HepG2 (cell line): Measurements from ENCODE around the gene TAS2R7. TPM values are rescaled to one million over a fixed set of nuclear protein-coding genes. Genes with fewer than 3 reads are reported as not detected.

ENCODE experiments used
- ATAC-seq: fragments of 200-7000 bp; cut with Tn5 transposase; 3 replicates; pipeline ENCODE4 v1.9.1; 2020; ENCODE audit warnings: mild to moderate bottlenecking, moderate library complexity
- BruUV-seq: library from RNA; stranded (reverse); fragments of 400-500 nt; replicated peaks from 2 replicates; lab custom pipeline; 2021; lab: Mats Ljungman, UMichigan
- CTCF ChIA-PET: fragments of 300-600 bp; formaldehyde crosslinking; extraction: SDS; loops from one replicate; lab custom pipeline; 2021; ENCODE audit warnings: low total read pairs, inconsistent platforms, low intra/inter-chr PET ratio; lab: Yijun Ruan, JAX
- POLR2A ChIA-PET: fragments of 350-600 bp; sonication (Branson Sonifier 250); formaldehyde crosslinking; loops from one replicate; lab custom pipeline; 2020; ENCODE audit warnings: antibody characterized with exemption, inconsistent platforms; lab: Yijun Ruan, JAX
- DNase-seq: peaks from one replicate; pipeline ENCODE4 v3.0.0-alpha.2; 2015; ENCODE audit warnings: low spot score
- FAIRE-seq: peaks from 3 replicates; lab custom pipeline; 2011; peaks lifted over from hg19 to GRCh38; lab: Jason Lieb, UNC
- H2AFZ ChIP-seq: one replicate; pipeline ENCODE4 v1.6.1; 2011; ENCODE audit warnings: low read length, inconsistent platforms
- H3K27ac ChIP-seq: fragments of 300-600 bp; 3 replicates; pipeline ENCODE4 v1.8.0; 2011; ENCODE audit warnings: mixed run types, mild to moderate bottlenecking, mixed read lengths, low read length, inconsistent platforms; ENCODE audit not compliant: insufficient read depth; ENCODE audit errors: extremely low read length
- H3K27me3 ChIP-seq, 2 experiments: fragments of 200-600 bp in 1 of 2; 2 replicates in 1 of 2; 3 replicates in 1 of 2; pipeline versions ENCODE4 v1.6.0 to v1.8.0; 2011; ENCODE audit warnings: low read length in 2 of 2, mild to moderate bottlenecking in 2 of 2, moderate library complexity in 2 of 2, inconsistent platforms in 1 of 2; ENCODE audit not compliant: insufficient read depth in 2 of 2, control insufficient read depth in 1 of 2
- H3K36me3 ChIP-seq, 2 experiments: fragments of 200-600 bp in 1 of 2; replicated peaks in 1 of 2; 2 replicates in 1 of 2; 3 replicates in 1 of 2; pipeline versions ENCODE4 v1.5.1 to v1.8.0; 2011; ENCODE audit warnings: low read length in 2 of 2, inconsistent platforms in 1 of 2; ENCODE audit not compliant: insufficient read depth in 2 of 2, control insufficient read depth in 1 of 2
- H3K4me1 ChIP-seq: 2 replicates; pipeline ENCODE4 v1.5.1; 2012; ENCODE audit warnings: low read length, inconsistent platforms; ENCODE audit not compliant: insufficient read depth
- H3K4me2 ChIP-seq: 2 replicates; pipeline ENCODE4 v1.6.0; 2011; ENCODE audit warnings: low read depth, low read length, inconsistent platforms
- H3K4me3 ChIP-seq, 3 experiments: fragments of 200-600 bp in 1 of 3; sonication (generic), shearing (Covaris generic) in 1 of 3; replicated peaks in 1 of 3; 2 replicates each; pipeline ENCODE4 v1.5.1; 2011 to 2016; ENCODE audit warnings: low read length in 3 of 3, inconsistent platforms in 2 of 3, low read depth in 2 of 3, mild to moderate bottlenecking in 2 of 3, control low read depth in 1 of 3, mixed read lengths in 1 of 3; ENCODE audit not compliant: insufficient read depth in 1 of 3
- H3K79me2 ChIP-seq: one replicate; pipeline ENCODE4 v1.6.1; 2011; ENCODE audit warnings: low read length, inconsistent platforms; ENCODE audit not compliant: insufficient read depth
- H3K9ac ChIP-seq: 2 replicates; pipeline ENCODE4 v1.6.0; 2011; ENCODE audit warnings: mild to moderate bottlenecking, low read depth, low read length, inconsistent platforms; ENCODE audit not compliant: insufficient read depth
- H3K9me3 ChIP-seq: 2 replicates; pipeline ENCODE4 v1.5.1; 2012; ENCODE audit warnings: mild to moderate bottlenecking, low read length
- H4K20me1 ChIP-seq: 2 replicates; pipeline ENCODE4 v1.6.0; 2011; ENCODE audit warnings: inconsistent platforms, mild to moderate bottlenecking, low read length, moderate library complexity; ENCODE audit not compliant: insufficient read depth
- ATRX ChIP-seq: sonication (generic); formaldehyde crosslinking; IDR thresholded peaks from 2 replicates; pipeline ENCODE4 v1.4.0; 2020; ENCODE audit warnings: missing genetic modification reagents, borderline replicate concordance
- CBFB ChIP-seq: sonication (generic); formaldehyde crosslinking; IDR thresholded peaks from 2 replicates; pipeline ENCODE4 v1.4.0; 2020; ENCODE audit warnings: missing genetic modification reagents
- HDAC1 ChIP-seq: sonication (generic); formaldehyde crosslinking; IDR thresholded peaks from 2 replicates; pipeline ENCODE4 v1.5.1; 2020; ENCODE audit warnings: mild to moderate bottlenecking, missing genetic modification reagents
- RAD51 ChIP-seq: fragments of 450-650 bp; IDR thresholded peaks from 2 replicates; pipeline ENCODE4 v1.6.1; 2016; ENCODE audit warnings: borderline replicate concordance
- TP53 ChIP-seq: sonication (generic); formaldehyde crosslinking; conservative IDR thresholded peaks from 2 replicates; pipeline ENCODE4 v1.4.0; 2020; ENCODE audit warnings: missing genetic modification reagents
- YEATS2 ChIP-seq: sonication (generic); formaldehyde crosslinking; IDR thresholded peaks from 2 replicates; pipeline ENCODE4 v1.4.0; 2020; ENCODE audit warnings: missing genetic modification reagents, borderline replicate concordance
- ZFP36 ChIP-seq: fragments of 150-350 bp; IDR thresholded peaks from 2 replicates; pipeline ENCODE4 v1.6.1; 2018; ENCODE audit warnings: borderline replicate concordance, low read length, low read depth; ENCODE audit not compliant: partially characterized antibody
- ZNF501 ChIP-seq: sonication (generic); formaldehyde crosslinking; IDR thresholded peaks from 2 replicates; pipeline ENCODE4 v1.5.1; 2020; ENCODE audit warnings: mild to moderate bottlenecking, moderate library complexity, missing genetic modification reagents
- ZSCAN21 ChIP-seq: sonication (generic); formaldehyde crosslinking; IDR thresholded peaks from 2 replicates; pipeline ENCODE4 v1.8.0; 2022; ENCODE audit warnings: mild to moderate bottlenecking, missing genetic modification reagents, moderate library complexity, borderline replicate concordance
- WGBS: methylation state at CpG from one replicate; pipeline ENCODE4 v1.1.6; 2017; ENCODE audit warnings: low lambda C conversion rate; 5-methylcytosine and 5-hydroxymethylcytosine counted together
- in situ Hi-C: cut with HindIII; loops from 2 replicates; pipeline ENCODE4 v1.10.0; 2017; ENCODE audit warnings: low pct_unique_long_range_greater_than_20kb; ENCODE audit not compliant: extremely low pct_ligation_motif_present
- intact Hi-C: fragments of 100-400 bp; cut with micrococcal nuclease; formaldehyde crosslinking; loops from one replicate; pipeline ENCODE4 v1.10.0; 2022; ENCODE audit not compliant: unreplicated experiment
- polyA plus RNA-seq, 8 experiments: library from polyadenylated mRNA; depleted of rRNA in 3 of 8; stranded (reverse) in 7 of 8; unstranded in 1 of 8; fragments of >200 nt; fragmentation: Illumina TruSeq in 4 of 8; extraction: Trizol in 4 of 8; gene quantifications; 2 replicates each; pipeline versions ENCODE4 v1.2.1 to v1.2.3, GENCODE V29; 2011 to 2016; ENCODE audit warnings: low read depth in 4 of 8, missing spikeins in 1 of 8, mixed read lengths in 1 of 8; ENCODE audit not compliant: insufficient read depth in 1 of 8
- total RNA-seq, 5 experiments: library from RNA; depleted of rRNA; stranded (reverse); fragments of >200 nt; fragmentation: Illumina TruSeq; extraction: Trizol; gene quantifications; 2 replicates each; pipeline ENCODE4 v1.2.3, GENCODE V29; 2016; ENCODE audit warnings: low read depth in 1 of 5
- TF ChIP-seq, protein P1 (sequence below): sonication (generic); formaldehyde crosslinking; IDR thresholded peaks from 2 replicates; pipeline ENCODE4 v1.4.0; 2020; ENCODE audit warnings: missing genetic modification reagents, borderline replicate concordance
- TF ChIP-seq, protein P2 (sequence below): sonication (generic); formaldehyde crosslinking; conservative IDR thresholded peaks from 2 replicates; pipeline ENCODE4 v1.4.0; 2020; ENCODE audit warnings: missing genetic modification reagents
- TF ChIP-seq, protein P3 (sequence below): sonication (generic); formaldehyde crosslinking; IDR thresholded peaks from 2 replicates; pipeline ENCODE4 v1.4.0; 2020; ENCODE audit warnings: missing genetic modification reagents, mild to moderate bottlenecking, borderline replicate concordance
- TF ChIP-seq, protein P4 (sequence below): IDR thresholded peaks from 2 replicates; pipeline ENCODE4 v1.6.1; 2016; ENCODE audit warnings: low read depth

TAS2R7 gene
- total and polyA plus RNA-seq, 2 of the 13 experiments (the other 11 are each of a cell fraction or from before 2014, with no cell fraction given), result not detected

DNA sequence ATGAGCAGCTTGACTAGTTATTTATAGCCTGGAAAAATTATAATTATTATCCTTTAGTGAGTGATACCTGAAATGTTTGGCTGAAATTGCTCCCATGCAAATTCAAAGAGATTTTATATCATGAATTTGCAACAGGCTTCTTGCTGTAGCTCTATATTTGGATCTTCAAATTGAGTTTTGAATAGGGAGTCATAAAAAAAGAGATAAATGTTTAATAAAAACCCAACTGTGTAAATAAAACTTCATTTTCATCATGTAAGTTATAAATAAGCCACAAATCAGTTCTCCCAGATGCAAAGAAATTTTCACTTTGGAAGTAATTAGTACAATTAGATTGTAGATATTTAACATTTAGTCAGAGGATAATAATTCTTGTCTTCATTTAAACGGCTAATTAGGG is 4.8 kb upstream of the TAS2R7 start, which contains the start of gene TAS2R8:
TAS2R8 (minus strand) TSS at position 101 of the 400 bp plus-strand sequence. CDS start 306 bp downstream, outside the sequence.
- no peak within 1 kb of the TSS for H2AFZ ChIP-seq
- no peak for DNase-seq
- no peaks in the 10 kb centered on the region for H3K79me2 ChIP-seq
- H3K4me1 ChIP-seq, result no peaks in the 10 kb centered on the region
- H3K4me2 ChIP-seq, result no peak within 1 kb of the TSS
- no peaks in the 10 kb centered on the region for H3K9me3 ChIP-seq
- ATAC-seq, result no peak
- no peak within 1 kb of the TSS for H3K9ac ChIP-seq
- intact Hi-C loops (no loop called here), in situ Hi-C loops (no loop called here)
- no peak within 1 kb of the TSS for H3K4me3 ChIP-seq
- no peaks in the 10 kb centered on the region for H3K36me3 ChIP-seq
- POLR2A ChIA-PET, result no interaction called here
- FAIRE-seq, result no peak
- H4K20me1 ChIP-seq, result no peaks in the 10 kb centered on the region
- TF ChIP-seq ZNF501 (CRISPR knock-in tag) (no peak), CBFB (CRISPR knock-in tag) (no peak), RAD51 (no peak), ZSCAN21 (CRISPR knock-in tag) (no peak), YEATS2 (no peak), ATRX (CRISPR knock-in tag) (no peak), ZFP36 (no peak), HDAC1 (CRISPR knock-in tag) (no peak), TP53 (no peak)
- TF ChIP-seq, protein P1, sequence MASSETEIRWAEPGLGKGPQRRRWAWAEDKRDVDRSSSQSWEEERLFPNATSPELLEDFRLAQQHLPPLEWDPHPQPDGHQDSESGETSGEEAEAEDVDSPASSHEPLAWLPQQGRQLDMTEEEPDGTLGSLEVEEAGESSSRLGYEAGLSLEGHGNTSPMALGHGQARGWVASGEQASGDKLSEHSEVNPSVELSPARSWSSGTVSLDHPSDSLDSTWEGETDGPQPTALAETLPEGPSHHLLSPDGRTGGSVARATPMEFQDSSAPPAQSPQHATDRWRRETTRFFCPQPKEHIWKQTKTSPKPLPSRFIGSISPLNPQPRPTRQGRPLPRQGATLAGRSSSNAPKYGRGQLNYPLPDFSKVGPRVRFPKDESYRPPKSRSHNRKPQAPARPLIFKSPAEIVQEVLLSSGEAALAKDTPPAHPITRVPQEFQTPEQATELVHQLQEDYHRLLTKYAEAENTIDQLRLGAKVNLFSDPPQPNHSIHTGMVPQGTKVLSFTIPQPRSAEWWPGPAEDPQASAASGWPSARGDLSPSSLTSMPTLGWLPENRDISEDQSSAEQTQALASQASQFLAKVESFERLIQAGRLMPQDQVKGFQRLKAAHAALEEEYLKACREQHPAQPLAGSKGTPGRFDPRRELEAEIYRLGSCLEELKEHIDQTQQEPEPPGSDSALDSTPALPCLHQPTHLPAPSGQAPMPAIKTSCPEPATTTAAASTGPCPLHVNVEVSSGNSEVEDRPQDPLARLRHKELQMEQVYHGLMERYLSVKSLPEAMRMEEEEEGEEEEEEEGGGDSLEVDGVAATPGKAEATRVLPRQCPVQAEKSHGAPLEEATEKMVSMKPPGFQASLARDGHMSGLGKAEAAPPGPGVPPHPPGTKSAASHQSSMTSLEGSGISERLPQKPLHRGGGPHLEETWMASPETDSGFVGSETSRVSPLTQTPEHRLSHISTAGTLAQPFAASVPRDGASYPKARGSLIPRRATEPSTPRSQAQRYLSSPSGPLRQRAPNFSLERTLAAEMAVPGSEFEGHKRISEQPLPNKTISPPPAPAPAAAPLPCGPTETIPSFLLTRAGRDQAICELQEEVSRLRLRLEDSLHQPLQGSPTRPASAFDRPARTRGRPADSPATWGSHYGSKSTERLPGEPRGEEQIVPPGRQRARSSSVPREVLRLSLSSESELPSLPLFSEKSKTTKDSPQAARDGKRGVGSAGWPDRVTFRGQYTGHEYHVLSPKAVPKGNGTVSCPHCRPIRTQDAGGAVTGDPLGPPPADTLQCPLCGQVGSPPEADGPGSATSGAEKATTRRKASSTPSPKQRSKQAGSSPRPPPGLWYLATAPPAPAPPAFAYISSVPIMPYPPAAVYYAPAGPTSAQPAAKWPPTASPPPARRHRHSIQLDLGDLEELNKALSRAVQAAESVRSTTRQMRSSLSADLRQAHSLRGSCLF (CRISPR knock-in tag), result no peak
- TF ChIP-seq, protein P2, sequence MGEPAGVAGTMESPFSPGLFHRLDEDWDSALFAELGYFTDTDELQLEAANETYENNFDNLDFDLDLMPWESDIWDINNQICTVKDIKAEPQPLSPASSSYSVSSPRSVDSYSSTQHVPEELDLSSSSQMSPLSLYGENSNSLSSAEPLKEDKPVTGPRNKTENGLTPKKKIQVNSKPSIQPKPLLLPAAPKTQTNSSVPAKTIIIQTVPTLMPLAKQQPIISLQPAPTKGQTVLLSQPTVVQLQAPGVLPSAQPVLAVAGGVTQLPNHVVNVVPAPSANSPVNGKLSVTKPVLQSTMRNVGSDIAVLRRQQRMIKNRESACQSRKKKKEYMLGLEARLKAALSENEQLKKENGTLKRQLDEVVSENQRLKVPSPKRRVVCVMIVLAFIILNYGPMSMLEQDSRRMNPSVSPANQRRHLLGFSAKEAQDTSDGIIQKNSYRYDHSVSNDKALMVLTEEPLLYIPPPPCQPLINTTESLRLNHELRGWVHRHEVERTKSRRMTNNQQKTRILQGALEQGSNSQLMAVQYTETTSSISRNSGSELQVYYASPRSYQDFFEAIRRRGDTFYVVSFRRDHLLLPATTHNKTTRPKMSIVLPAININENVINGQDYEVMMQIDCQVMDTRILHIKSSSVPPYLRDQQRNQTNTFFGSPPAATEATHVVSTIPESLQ (CRISPR knock-in tag), result no peak
- TF ChIP-seq, protein P3, sequence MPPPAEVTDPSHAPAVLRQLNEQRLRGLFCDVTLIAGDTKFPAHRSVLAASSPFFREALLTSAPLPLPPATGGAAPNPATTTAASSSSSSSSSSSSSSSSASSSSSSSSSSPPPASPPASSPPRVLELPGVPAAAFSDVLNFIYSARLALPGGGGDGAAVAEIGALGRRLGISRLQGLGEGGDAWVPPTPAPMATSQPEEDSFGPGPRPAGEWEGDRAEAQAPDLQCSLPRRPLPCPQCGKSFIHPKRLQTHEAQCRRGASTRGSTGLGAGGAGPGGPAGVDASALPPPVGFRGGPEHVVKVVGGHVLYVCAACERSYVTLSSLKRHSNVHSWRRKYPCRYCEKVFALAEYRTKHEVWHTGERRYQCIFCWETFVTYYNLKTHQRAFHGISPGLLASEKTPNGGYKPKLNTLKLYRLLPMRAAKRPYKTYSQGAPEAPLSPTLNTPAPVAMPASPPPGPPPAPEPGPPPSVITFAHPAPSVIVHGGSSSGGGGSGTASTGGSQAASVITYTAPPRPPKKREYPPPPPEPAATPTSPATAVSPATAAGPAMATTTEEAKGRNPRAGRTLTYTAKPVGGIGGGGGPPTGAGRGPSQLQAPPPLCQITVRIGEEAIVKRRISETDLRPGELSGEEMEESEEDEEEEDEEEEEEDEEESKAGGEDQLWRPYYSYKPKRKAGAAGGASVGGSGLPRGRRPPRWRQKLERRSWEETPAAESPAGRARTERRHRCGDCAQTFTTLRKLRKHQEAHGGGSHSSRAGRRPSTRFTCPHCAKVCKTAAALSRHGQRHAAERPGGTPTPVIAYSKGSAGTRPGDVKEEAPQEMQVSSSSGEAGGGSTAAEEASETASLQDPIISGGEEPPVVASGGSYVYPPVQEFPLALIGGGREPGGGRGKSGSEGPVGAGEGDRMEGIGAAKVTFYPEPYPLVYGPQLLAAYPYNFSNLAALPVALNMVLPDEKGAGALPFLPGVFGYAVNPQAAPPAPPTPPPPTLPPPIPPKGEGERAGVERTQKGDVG (CRISPR knock-in tag), result no peak
- TF ChIP-seq, protein P4, sequence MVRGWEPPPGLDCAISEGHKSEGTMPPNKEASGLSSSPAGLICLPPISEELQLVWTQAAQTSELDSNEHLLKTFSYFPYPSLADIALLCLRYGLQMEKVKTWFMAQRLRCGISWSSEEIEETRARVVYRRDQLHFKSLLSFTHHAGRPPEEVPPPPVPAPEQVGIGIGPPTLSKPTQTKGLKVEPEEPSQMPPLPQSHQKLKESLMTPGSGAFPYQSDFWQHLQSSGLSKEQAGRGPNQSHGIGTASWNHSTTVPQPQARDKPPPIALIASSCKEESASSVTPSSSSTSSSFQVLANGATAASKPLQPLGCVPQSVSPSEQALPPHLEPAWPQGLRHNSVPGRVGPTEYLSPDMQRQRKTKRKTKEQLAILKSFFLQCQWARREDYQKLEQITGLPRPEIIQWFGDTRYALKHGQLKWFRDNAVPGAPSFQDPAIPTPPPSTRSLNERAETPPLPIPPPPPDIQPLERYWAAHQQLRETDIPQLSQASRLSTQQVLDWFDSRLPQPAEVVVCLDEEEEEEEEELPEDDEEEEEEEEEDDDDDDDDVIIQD, result no peak
- BruUV-seq, result no TSS peak
- 3% methylated on average over 1 of the region's 1 CpG for WGBS
- H3K27ac ChIP-seq, result no peak within 1 kb of the TSS
- peaks cover 0 to 4% of the 10 kb centered on the region in 2 experiments; a peak in 1 of 5 replicates for H3K27me3 ChIP-seq
- CTCF ChIA-PET, result no interaction called here
